SK-N-MC (cell line): ENCODE data around the gene ALOXE3.

Source experiments
- EZH2 ChIP-seq: fragments of 200-600 bp; sonication (generic); IDR thresholded peaks from one replicate; pipeline ENCODE4 v1.6.1; 2017; ENCODE audit warnings: antibody characterized with exemption
- POLR2AphosphoS5 ChIP-seq: IDR thresholded peaks from 2 replicates; pipeline ENCODE4 v1.6.1; 2012; ENCODE audit warnings: mild to moderate bottlenecking, low read depth, low read length, borderline replicate concordance

GRCh38 chr17:8117367-8117979 lies 841 bp downstream of the ALOXE3 start:
- no peak for TF ChIP-seq EZH2
- TF ChIP-seq POLR2AphosphoS5 = no peak
